HepG2 (cell line): ENCODE measurements around the gene SND1. TPM values are rescaled to one million over a fixed set of nuclear protein-coding genes. Genes with fewer than 3 reads are reported as not detected.

Experiments used
- ATAC-seq: fragments of 200-7000 bp; cut with Tn5 transposase; 3 replicates; pipeline ENCODE4 v1.9.1; 2020; ENCODE audit warnings: mild to moderate bottlenecking, moderate library complexity
- BruUV-seq: library from RNA; stranded (reverse); fragments of 400-500 nt; replicated peaks from 2 replicates; lab custom pipeline; 2021; lab: Mats Ljungman, UMichigan
- CTCF ChIA-PET: fragments of 300-600 bp; formaldehyde crosslinking; extraction: SDS; loops from one replicate; lab custom pipeline; 2021; ENCODE audit warnings: low total read pairs, inconsistent platforms, low intra/inter-chr PET ratio; lab: Yijun Ruan, JAX
- POLR2A ChIA-PET: fragments of 350-600 bp; sonication (Branson Sonifier 250); formaldehyde crosslinking; loops from one replicate; lab custom pipeline; 2020; ENCODE audit warnings: antibody characterized with exemption, inconsistent platforms; lab: Yijun Ruan, JAX
- DNase-seq: peaks from one replicate; pipeline ENCODE4 v3.0.0-alpha.2; 2015; ENCODE audit warnings: low spot score
- FAIRE-seq: peaks from 3 replicates; lab custom pipeline; 2011; peaks lifted over from hg19 to GRCh38; lab: Jason Lieb, UNC
- H2AFZ ChIP-seq: one replicate; pipeline ENCODE4 v1.6.1; 2011; ENCODE audit warnings: low read length, inconsistent platforms
- H3K27ac ChIP-seq: fragments of 300-600 bp; 3 replicates; pipeline ENCODE4 v1.8.0; 2011; ENCODE audit warnings: mixed run types, mild to moderate bottlenecking, mixed read lengths, low read length, inconsistent platforms; ENCODE audit not compliant: insufficient read depth; ENCODE audit errors: extremely low read length
- H3K27me3 ChIP-seq, 2 experiments: fragments of 200-600 bp in 1 of 2; 2 replicates in 1 of 2; 3 replicates in 1 of 2; pipeline versions ENCODE4 v1.6.0 to v1.8.0; 2011; ENCODE audit warnings: low read length in 2 of 2, mild to moderate bottlenecking in 2 of 2, moderate library complexity in 2 of 2, inconsistent platforms in 1 of 2; ENCODE audit not compliant: insufficient read depth in 2 of 2, control insufficient read depth in 1 of 2
- H3K36me3 ChIP-seq, 2 experiments: fragments of 200-600 bp in 1 of 2; replicated peaks in 1 of 2; 2 replicates in 1 of 2; 3 replicates in 1 of 2; pipeline versions ENCODE4 v1.5.1 to v1.8.0; 2011; ENCODE audit warnings: low read length in 2 of 2, inconsistent platforms in 1 of 2; ENCODE audit not compliant: insufficient read depth in 2 of 2, control insufficient read depth in 1 of 2
- H3K4me1 ChIP-seq: 2 replicates; pipeline ENCODE4 v1.5.1; 2012; ENCODE audit warnings: low read length, inconsistent platforms; ENCODE audit not compliant: insufficient read depth
- H3K4me2 ChIP-seq: 2 replicates; pipeline ENCODE4 v1.6.0; 2011; ENCODE audit warnings: low read depth, low read length, inconsistent platforms
- H3K4me3 ChIP-seq, 3 experiments: fragments of 200-600 bp in 1 of 3; sonication (generic), shearing (Covaris generic) in 1 of 3; replicated peaks in 1 of 3; 2 replicates each; pipeline ENCODE4 v1.5.1; 2011 to 2016; ENCODE audit warnings: low read length in 3 of 3, inconsistent platforms in 2 of 3, low read depth in 2 of 3, mild to moderate bottlenecking in 2 of 3, control low read depth in 1 of 3, mixed read lengths in 1 of 3; ENCODE audit not compliant: insufficient read depth in 1 of 3
- H3K79me2 ChIP-seq: one replicate; pipeline ENCODE4 v1.6.1; 2011; ENCODE audit warnings: low read length, inconsistent platforms; ENCODE audit not compliant: insufficient read depth
- H3K9ac ChIP-seq: 2 replicates; pipeline ENCODE4 v1.6.0; 2011; ENCODE audit warnings: mild to moderate bottlenecking, low read depth, low read length, inconsistent platforms; ENCODE audit not compliant: insufficient read depth
- H3K9me3 ChIP-seq: 2 replicates; pipeline ENCODE4 v1.5.1; 2012; ENCODE audit warnings: mild to moderate bottlenecking, low read length
- H4K20me1 ChIP-seq: 2 replicates; pipeline ENCODE4 v1.6.0; 2011; ENCODE audit warnings: inconsistent platforms, mild to moderate bottlenecking, low read length, moderate library complexity; ENCODE audit not compliant: insufficient read depth
- DZIP1 ChIP-seq: sonication (generic); formaldehyde crosslinking; IDR thresholded peaks from 2 replicates; pipeline ENCODE4 v1.5.0; 2020; ENCODE audit warnings: mild to moderate bottlenecking, missing genetic modification reagents
- KDM3A ChIP-seq: IDR thresholded peaks from 2 replicates; pipeline ENCODE4 v1.6.1; 2018; ENCODE audit warnings: low read depth, missing compliant biosample characterization
- KDM5A ChIP-seq: fragments of 200-600 bp; sonication (generic); IDR thresholded peaks from 2 replicates; pipeline ENCODE4 v1.7.0; 2018; ENCODE audit warnings: antibody characterized with exemption, mild to moderate bottlenecking, low read length, borderline replicate concordance
- ZNF7 ChIP-seq: IDR thresholded peaks from 2 replicates; pipeline ENCODE4 v1.6.1; 2016; ENCODE audit warnings: missing biosample characterization, missing genetic modification reagents
- WGBS: methylation state at CpG from one replicate; pipeline ENCODE4 v1.1.6; 2017; ENCODE audit warnings: low lambda C conversion rate; 5-methylcytosine and 5-hydroxymethylcytosine counted together
- in situ Hi-C: cut with HindIII; loops from 2 replicates; pipeline ENCODE4 v1.10.0; 2017; ENCODE audit warnings: low pct_unique_long_range_greater_than_20kb; ENCODE audit not compliant: extremely low pct_ligation_motif_present
- intact Hi-C: fragments of 100-400 bp; cut with micrococcal nuclease; formaldehyde crosslinking; loops from one replicate; pipeline ENCODE4 v1.10.0; 2022; ENCODE audit not compliant: unreplicated experiment
- polyA plus RNA-seq, 8 experiments: library from polyadenylated mRNA; depleted of rRNA in 3 of 8; stranded (reverse) in 7 of 8; unstranded in 1 of 8; fragments of >200 nt; fragmentation: Illumina TruSeq in 4 of 8; extraction: Trizol in 4 of 8; gene quantifications; 2 replicates each; pipeline versions ENCODE4 v1.2.1 to v1.2.3, GENCODE V29; 2011 to 2016; ENCODE audit warnings: low read depth in 4 of 8, missing spikeins in 1 of 8, mixed read lengths in 1 of 8; ENCODE audit not compliant: insufficient read depth in 1 of 8
- total RNA-seq, 5 experiments: library from RNA; depleted of rRNA; stranded (reverse); fragments of >200 nt; fragmentation: Illumina TruSeq; extraction: Trizol; gene quantifications; 2 replicates each; pipeline ENCODE4 v1.2.3, GENCODE V29; 2016; ENCODE audit warnings: low read depth in 1 of 5
- TF ChIP-seq, protein P1 (sequence below): sonication (generic); formaldehyde crosslinking; IDR thresholded peaks from 2 replicates; pipeline ENCODE4 v1.4.0; 2020; ENCODE audit warnings: missing genetic modification reagents

The SND1 gene
- total and polyA plus RNA-seq, 2 of the 13 experiments (the other 11 are each of a cell fraction or from before 2014, with no cell fraction given) = 110 to 182 TPM

GRCh38 chr7:127782654-127783559 is 130.9 kb downstream of the SND1 start:
- H3K79me2 ChIP-seq = peaks cover 18% of the 10 kb centered on the region
- in situ Hi-C loops (no loop called here), intact Hi-C loops (no loop called here)
- CTCF ChIA-PET = no interaction called here
- BruUV-seq = no TSS peak
- ATAC-seq = no peak
- no peak for TF ChIP-seq KDM3A (CRISPR knock-in tag)
- no peak for TF ChIP-seq KDM5A
- TF ChIP-seq ZNF7 (CRISPR knock-in tag) = no peak
- no peak overlapping the region for H2AFZ ChIP-seq
- peaks cover 3 to 15% of the 10 kb centered on the region in 2 experiments; a peak in 3 of 5 replicates for H3K36me3 ChIP-seq
- H3K4me3 ChIP-seq = no peak overlapping the region
- H3K4me1 ChIP-seq = peaks cover 13% of the 10 kb centered on the region; the same call in 1 of the 2 replicates
- FAIRE-seq = no peak
- 92% methylated on average over 2 of the region's 3 CpGs for WGBS
- POLR2A ChIA-PET = no interaction called here
- DNase-seq = no peak
- no peak overlapping the region for H3K9ac ChIP-seq
- H4K20me1 ChIP-seq = no peaks in the 10 kb centered on the region; the same call in 1 of the 2 replicates
- H3K27ac ChIP-seq = no peak overlapping the region
- no peak overlapping the region for H3K4me2 ChIP-seq
- no peaks in the 10 kb centered on the region for H3K9me3 ChIP-seq
- H3K27me3 ChIP-seq = no peaks in the 10 kb centered on the region

DNA sequence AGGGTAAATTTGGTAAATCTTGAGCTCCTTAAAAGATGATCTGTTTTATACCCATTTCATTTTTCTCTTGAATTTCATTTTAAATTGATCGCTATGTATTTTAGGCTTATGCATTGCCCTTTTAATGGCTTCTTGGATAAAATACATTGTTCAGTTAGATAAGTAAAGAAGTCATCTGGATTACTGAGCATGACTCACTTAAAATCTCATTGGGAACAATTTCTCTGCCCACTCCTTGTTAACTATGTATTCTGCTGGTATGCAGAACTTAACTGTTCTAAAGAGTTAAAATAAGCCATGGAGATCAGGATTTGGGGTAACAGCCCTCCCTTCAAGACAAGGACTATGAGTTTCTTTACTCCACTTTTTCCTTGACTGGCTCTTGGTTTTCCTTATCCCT is 134.2 kb downstream of the SND1 start:
- no peaks in the 10 kb centered on the region for H3K27me3 ChIP-seq
- peaks cover 3 to 18% of the 10 kb centered on the region in 2 experiments; a peak in 2 of 5 replicates for H3K36me3 ChIP-seq
- no peaks in the 10 kb centered on the region for H3K9me3 ChIP-seq
- no peak overlapping the region for H3K9ac ChIP-seq
- no peak overlapping the region for H3K27ac ChIP-seq
- FAIRE-seq = no peak
- in situ Hi-C loops = no loop called here
- no peak for TF ChIP-seq DZIP1 (CRISPR knock-in tag)
- TF ChIP-seq, protein P1, sequence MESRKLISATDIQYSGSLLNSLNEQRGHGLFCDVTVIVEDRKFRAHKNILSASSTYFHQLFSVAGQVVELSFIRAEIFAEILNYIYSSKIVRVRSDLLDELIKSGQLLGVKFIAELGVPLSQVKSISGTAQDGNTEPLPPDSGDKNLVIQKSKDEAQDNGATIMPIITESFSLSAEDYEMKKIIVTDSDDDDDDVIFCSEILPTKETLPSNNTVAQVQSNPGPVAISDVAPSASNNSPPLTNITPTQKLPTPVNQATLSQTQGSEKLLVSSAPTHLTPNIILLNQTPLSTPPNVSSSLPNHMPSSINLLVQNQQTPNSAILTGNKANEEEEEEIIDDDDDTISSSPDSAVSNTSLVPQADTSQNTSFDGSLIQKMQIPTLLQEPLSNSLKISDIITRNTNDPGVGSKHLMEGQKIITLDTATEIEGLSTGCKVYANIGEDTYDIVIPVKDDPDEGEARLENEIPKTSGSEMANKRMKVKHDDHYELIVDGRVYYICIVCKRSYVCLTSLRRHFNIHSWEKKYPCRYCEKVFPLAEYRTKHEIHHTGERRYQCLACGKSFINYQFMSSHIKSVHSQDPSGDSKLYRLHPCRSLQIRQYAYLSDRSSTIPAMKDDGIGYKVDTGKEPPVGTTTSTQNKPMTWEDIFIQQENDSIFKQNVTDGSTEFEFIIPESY (CRISPR knock-in tag) = no peak
- no TSS peak for BruUV-seq
- H3K4me3 ChIP-seq = no peak overlapping the region
- 100% methylated on average over 1 of the region's 1 CpG for WGBS
- peaks cover 7% of the 10 kb centered on the region; the same call in 1 of the 2 replicates for H3K4me1 ChIP-seq
- DNase-seq = no peak
- no peak overlapping the region for H3K4me2 ChIP-seq
- ChIA-PET POLR2A (no interaction called here), CTCF (no interaction called here)
- no peak overlapping the region for H2AFZ ChIP-seq
- H3K79me2 ChIP-seq = peaks cover 30% of the 10 kb centered on the region
- intact Hi-C loops = no loop called here
- peaks cover 4% of the 10 kb centered on the region; the same call in 1 of the 2 replicates for H4K20me1 ChIP-seq
- no peak for ATAC-seq
